HepG2 (cell line): ENCODE measurements around the gene RPL23. TPM values are rescaled to one million over a fixed set of nuclear protein-coding genes. Genes with fewer than 3 reads are reported as not detected.

ENCODE experiments used
- AHDC1 ChIP-seq: sonication (generic); formaldehyde crosslinking; IDR thresholded peaks from 2 replicates; pipeline ENCODE4 v1.5.1; 2020; ENCODE audit warnings: mild to moderate bottlenecking, missing genetic modification reagents, borderline replicate concordance
- CBX5 ChIP-seq: sonication (generic); formaldehyde crosslinking; IDR thresholded peaks from 2 replicates; pipeline ENCODE4 v1.4.0; 2020; ENCODE audit warnings: missing genetic modification reagents, borderline replicate concordance
- CHD4 ChIP-seq: fragments of 200-600 bp; sonication (generic); IDR thresholded peaks from 2 replicates; pipeline ENCODE4 v1.7.0; 2017; ENCODE audit warnings: mild to moderate bottlenecking, low read length, borderline replicate concordance
- CTCF ChIP-seq: sonication (generic); formaldehyde crosslinking; IDR thresholded peaks from 2 replicates; pipeline ENCODE4 v1.5.0; 2020; ENCODE audit warnings: mild to moderate bottlenecking, missing genetic modification reagents, moderate library complexity
- EZH2 ChIP-seq: conservative IDR thresholded peaks from 2 replicates; pipeline ENCODE4 v1.6.1; 2012; ENCODE audit warnings: mild to moderate bottlenecking, low read depth, low read length, moderate library complexity
- GATA4 ChIP-seq: sonication (generic); IDR thresholded peaks from 2 replicates; pipeline ENCODE4 v1.6.1; 2016; ENCODE audit warnings: antibody characterized with exemption, low read depth, borderline replicate concordance
- JUNB ChIP-seq: sonication (generic); formaldehyde crosslinking; IDR thresholded peaks from 2 replicates; pipeline ENCODE4 v1.8.0; 2022; ENCODE audit warnings: missing genetic modification reagents, mild to moderate bottlenecking, borderline replicate concordance
- MEIS2 ChIP-seq: sonication (generic); formaldehyde crosslinking; IDR thresholded peaks from 2 replicates; pipeline ENCODE4 v1.9.0; 2021; ENCODE audit warnings: mild to moderate bottlenecking, missing genetic modification reagents
- MXD4 ChIP-seq: IDR thresholded peaks from 2 replicates; pipeline ENCODE4 v1.6.1; 2016; ENCODE audit warnings: mild to moderate bottlenecking, missing biosample characterization, missing genetic modification reagents
- MXI1 ChIP-seq: IDR thresholded peaks from 3 replicates; pipeline ENCODE4 v1.6.1; 2012; ENCODE audit warnings: low read depth, low read length, inconsistent platforms, borderline replicate concordance
- NFATC3 ChIP-seq: sonication (generic); formaldehyde crosslinking; IDR thresholded peaks from 2 replicates; pipeline ENCODE4 v1.5.1; 2020; ENCODE audit warnings: mild to moderate bottlenecking, missing genetic modification reagents
- PHF8 ChIP-seq: sonication (generic); formaldehyde crosslinking; IDR thresholded peaks from 2 replicates; pipeline ENCODE4 v1.5.0; 2020; ENCODE audit warnings: missing genetic modification reagents
- TEF ChIP-seq: sonication (generic); formaldehyde crosslinking; IDR thresholded peaks from 2 replicates; pipeline ENCODE4 v1.5.0; 2020; ENCODE audit warnings: missing genetic modification reagents
- XRCC5 ChIP-seq: fragments of 200-400 bp; formaldehyde crosslinking; optimal IDR thresholded peaks from 2 replicates; pipeline ENCODE3; 2017; ENCODE audit warnings: mild to moderate bottlenecking, low read length
- ZKSCAN5 ChIP-seq: sonication (generic); formaldehyde crosslinking; IDR thresholded peaks from 2 replicates; pipeline ENCODE4 v1.5.1; 2020; ENCODE audit warnings: mild to moderate bottlenecking, missing genetic modification reagents
- ZNF562 ChIP-seq: sonication (generic); formaldehyde crosslinking; IDR thresholded peaks from 2 replicates; pipeline ENCODE4 v1.8.0; 2022; ENCODE audit warnings: missing genetic modification reagents, borderline replicate concordance
- ZNF589 ChIP-seq: sonication (generic); formaldehyde crosslinking; conservative IDR thresholded peaks from 2 replicates; pipeline ENCODE4 v1.8.0; 2022; ENCODE audit warnings: mild to moderate bottlenecking, moderate library complexity, missing genetic modification reagents
- ZNF605 ChIP-seq: sonication (generic); formaldehyde crosslinking; IDR thresholded peaks from 2 replicates; pipeline ENCODE4 v1.8.0; 2022; ENCODE audit warnings: mild to moderate bottlenecking, missing genetic modification reagents
- polyA plus RNA-seq, 8 experiments: library from polyadenylated mRNA; depleted of rRNA in 3 of 8; stranded (reverse) in 7 of 8; unstranded in 1 of 8; fragments of >200 nt; fragmentation: Illumina TruSeq in 4 of 8; extraction: Trizol in 4 of 8; gene quantifications; 2 replicates each; pipeline versions ENCODE4 v1.2.1 to v1.2.3, GENCODE V29; 2011 to 2016; ENCODE audit warnings: low read depth in 4 of 8, missing spikeins in 1 of 8, mixed read lengths in 1 of 8; ENCODE audit not compliant: insufficient read depth in 1 of 8
- total RNA-seq, 5 experiments: library from RNA; depleted of rRNA; stranded (reverse); fragments of >200 nt; fragmentation: Illumina TruSeq; extraction: Trizol; gene quantifications; 2 replicates each; pipeline ENCODE4 v1.2.3, GENCODE V29; 2016; ENCODE audit warnings: low read depth in 1 of 5
- TF ChIP-seq, protein P1 (sequence below): IDR thresholded peaks from 2 replicates; pipeline ENCODE4 v1.6.1; 2012; ENCODE audit warnings: low read depth, low read length, improper control_type of control experiment

Gene RPL23
- total and polyA plus RNA-seq, 2 of the 13 experiments (the other 11 are each of a cell fraction or from before 2014, with no cell fraction given), result 2,790 to 4,860 TPM

GRCh38 chr17:38864636-38865398, 11.3 kb upstream of the RPL23 start (continued):
- TF ChIP-seq MEIS2 (no peak), ZKSCAN5 (no peak), NFATC3 (CRISPR knock-in tag) (no peak), GATA4 (no peak), MXD4 (CRISPR knock-in tag) (0 out of 2 replicates have a peak, but pooled peaks have one; percentile 51), ZNF562 (CRISPR knock-in tag) (no peak), CBX5 (CRISPR knock-in tag) (no peak), JUNB (CRISPR knock-in tag) (no peak), CTCF (CRISPR knock-in tag) (peak; percentile 71), PHF8 (no peak), XRCC5 (peak; percentile 36), ZNF589 (no peak), TEF (CRISPR knock-in tag) (no peak), EZH2 (no peak), AHDC1 (CRISPR knock-in tag) (no peak), MXI1 (0 out of 3 replicates have a peak, but pooled peaks have one; percentile 33), CHD4 (peak; percentile 55; the same call in 1 of the 2 replicates), ZNF605 (CRISPR knock-in tag) (no peak)
- TF ChIP-seq, protein P1, sequence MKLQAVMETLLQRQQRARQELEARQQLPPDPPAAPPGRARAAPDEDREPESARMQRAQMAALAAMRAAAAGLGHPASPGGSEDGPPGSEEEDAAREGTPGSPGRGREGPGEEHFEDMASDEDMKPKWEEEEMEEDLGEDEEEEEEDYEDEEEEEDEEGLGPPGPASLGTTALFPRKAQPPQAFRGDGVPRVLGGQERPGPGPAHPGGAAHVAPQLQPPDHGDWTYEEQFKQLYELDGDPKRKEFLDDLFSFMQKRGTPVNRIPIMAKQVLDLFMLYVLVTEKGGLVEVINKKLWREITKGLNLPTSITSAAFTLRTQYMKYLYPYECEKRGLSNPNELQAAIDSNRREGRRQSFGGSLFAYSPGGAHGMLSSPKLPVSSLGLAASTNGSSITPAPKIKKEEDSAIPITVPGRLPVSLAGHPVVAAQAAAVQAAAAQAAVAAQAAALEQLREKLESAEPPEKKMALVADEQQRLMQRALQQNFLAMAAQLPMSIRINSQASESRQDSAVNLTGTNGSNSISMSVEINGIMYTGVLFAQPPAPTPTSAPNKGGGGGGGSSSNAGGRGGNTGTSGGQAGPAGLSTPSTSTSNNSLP, result no peak
